GM12873 (cell line): Measurements from ENCODE around the gene SYT12.

Experiments used
- TF ChIP-seq, protein P1 (sequence below): IDR thresholded peaks from 2 replicates; pipeline ENCODE4 v1.5.1; 2012; ENCODE audit warnings: low read depth, mild to moderate bottlenecking, moderate library complexity, low read length, control low read depth; ENCODE audit not compliant: insufficient read depth; ENCODE audit errors: missing control alignments

Gene SYT12

DNA sequence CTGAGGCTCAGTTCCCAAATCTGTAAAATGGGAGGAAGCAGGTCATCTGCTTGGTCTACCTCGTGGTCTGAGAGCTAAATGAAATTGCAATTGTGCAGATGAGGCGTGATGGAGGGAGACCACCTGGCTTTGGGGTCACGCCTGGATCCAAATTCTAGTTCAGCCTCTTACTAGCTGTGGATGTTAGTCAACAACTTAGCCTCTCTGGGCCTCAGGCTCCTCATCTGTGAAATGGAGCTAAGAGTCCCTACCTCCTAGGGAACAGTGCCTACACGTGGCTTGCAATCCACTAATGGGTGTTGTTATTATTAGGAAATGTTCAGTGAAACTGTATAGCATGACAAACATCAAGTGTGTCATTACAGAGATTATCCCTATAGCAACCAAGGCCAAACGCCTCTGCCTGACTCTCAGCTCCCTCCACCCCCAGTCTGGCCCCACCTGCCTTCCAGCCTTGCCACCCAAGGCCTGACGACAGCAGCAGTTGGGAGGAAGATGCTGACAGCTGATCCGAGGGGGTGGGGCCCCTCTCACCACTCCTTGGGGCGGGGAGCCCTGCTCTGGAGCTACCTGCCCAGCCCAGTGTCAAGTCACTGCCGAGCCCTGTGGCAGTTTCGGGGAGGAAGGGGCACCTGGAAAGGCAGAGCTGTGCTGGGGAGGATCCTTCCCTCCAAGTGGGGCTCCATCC lies 32.0 kb downstream of the SYT12 start:
- TF ChIP-seq, protein P1, sequence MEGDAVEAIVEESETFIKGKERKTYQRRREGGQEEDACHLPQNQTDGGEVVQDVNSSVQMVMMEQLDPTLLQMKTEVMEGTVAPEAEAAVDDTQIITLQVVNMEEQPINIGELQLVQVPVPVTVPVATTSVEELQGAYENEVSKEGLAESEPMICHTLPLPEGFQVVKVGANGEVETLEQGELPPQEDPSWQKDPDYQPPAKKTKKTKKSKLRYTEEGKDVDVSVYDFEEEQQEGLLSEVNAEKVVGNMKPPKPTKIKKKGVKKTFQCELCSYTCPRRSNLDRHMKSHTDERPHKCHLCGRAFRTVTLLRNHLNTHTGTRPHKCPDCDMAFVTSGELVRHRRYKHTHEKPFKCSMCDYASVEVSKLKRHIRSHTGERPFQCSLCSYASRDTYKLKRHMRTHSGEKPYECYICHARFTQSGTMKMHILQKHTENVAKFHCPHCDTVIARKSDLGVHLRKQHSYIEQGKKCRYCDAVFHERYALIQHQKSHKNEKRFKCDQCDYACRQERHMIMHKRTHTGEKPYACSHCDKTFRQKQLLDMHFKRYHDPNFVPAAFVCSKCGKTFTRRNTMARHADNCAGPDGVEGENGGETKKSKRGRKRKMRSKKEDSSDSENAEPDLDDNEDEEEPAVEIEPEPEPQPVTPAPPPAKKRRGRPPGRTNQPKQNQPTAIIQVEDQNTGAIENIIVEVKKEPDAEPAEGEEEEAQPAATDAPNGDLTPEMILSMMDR: no peak

DNA sequence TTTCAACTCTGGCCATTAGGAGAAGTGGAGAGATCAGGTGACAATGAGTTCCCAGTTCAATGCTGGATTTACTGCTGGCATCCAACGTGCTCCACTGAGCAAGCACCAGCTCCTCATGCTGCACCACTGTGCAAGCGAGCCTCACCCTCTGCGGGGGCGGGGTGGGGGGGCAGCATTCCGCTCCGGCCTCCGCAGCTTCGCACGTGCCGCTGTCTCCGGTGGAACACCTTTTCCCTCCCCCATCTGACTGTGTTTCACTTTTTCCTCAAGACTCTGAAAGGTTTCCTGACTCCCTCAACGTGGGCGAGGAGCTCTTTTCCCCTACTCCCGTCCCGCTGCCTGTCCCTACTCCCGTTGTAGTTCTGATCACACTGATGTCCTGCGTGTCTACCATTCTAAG lies 32.9 kb downstream of the SYT12 start:
- TF ChIP-seq, protein P1: no peak

DNA sequence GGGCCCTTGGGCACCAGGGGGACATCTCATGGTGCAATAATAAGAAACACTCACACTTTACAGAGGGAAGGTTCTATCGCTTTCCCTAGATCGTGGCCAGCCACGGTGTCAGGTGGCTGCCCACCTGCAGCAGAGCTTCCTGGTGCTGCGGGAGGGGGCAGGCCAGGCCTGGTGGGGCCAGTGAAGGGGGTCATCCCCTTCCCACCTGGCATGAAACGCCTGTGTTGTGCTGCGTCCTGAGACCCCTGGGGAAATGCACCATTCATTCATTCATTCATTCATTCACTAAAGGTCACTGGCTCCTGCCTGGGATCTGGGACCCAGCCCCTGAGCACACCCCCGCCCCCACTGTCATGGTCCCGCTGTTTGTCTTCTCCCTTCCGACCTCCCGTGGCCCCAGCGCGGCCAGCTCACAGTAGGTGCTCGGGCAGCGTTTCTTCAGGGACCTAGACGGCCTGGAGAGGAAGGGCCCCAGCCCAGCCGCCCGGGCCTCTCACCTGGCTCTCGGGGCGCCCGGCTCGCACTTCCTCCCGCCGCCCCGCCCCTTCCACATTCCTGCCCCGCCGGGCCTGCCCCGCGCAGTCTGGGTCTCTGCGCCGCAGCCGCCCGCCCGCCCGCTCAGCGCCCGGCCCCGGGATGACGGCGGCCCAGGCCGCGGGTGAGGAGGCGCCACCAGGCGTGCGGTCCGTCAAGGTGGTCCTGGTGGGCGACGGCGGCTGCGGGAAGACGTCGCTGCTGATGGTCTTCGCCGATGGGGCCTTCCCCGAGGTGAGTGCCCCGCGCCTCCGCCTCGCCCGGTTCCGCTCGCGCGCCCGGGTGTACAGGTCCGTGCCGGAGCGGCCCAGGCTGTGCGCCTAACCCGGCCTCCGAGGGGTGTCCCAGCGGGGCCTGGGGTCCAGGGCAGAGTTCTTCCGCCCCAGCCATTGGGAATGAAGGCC lies 33.6 kb downstream of the SYT12 start, which contains the start of gene RHOD:
TSS of gene RHOD (plus strand) at position 581 of the 938 bp plus-strand sequence. CDS start at position 637, 56 bp downstream.
- TF ChIP-seq, protein P1: no peak

DNA sequence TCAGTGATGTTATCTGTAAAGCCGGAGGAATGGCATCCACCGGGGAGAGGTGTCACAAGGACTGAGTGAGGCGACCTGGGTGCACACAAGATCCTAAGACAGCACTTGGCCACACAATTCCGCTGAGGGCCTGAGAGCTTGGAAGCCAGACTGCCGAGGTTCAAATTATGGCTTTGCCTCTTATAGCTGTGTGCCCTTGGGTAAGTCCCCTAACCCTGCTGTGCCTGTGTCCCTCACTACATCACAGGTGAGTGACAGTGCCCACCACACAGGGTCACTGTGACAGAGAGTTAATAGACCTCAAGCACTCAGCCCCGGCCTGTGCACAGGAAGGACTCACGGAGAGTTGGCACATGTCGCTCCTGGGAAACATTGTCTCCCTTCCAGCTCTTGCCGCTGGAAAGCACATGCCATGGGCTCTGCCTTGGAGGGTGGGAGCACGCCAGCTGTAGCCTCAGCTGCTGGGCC lies 34.3 kb downstream of the SYT12 start:
- TF ChIP-seq, protein P1: no peak

DNA sequence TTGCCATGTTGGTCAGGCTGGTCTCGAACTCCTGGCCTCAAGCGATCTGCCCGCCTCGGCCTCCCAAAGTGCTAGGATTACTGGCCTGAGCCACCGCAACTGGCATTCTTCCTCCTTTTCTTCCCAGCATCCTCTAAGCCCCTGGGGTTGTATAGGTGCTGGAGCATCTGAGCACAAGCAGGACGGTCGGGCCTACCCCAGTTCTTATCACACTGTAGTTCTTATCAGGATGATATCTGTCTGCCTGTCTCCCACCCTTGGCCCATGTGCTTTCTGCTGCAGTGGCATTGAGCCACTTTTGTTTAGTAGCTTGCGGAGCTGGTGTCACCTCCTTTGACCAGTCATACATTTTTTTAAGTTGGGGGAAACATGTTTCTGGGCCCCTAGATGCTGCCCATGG lies 35.6 kb downstream of the SYT12 start:
- TF ChIP-seq, protein P1: no peak

DNA sequence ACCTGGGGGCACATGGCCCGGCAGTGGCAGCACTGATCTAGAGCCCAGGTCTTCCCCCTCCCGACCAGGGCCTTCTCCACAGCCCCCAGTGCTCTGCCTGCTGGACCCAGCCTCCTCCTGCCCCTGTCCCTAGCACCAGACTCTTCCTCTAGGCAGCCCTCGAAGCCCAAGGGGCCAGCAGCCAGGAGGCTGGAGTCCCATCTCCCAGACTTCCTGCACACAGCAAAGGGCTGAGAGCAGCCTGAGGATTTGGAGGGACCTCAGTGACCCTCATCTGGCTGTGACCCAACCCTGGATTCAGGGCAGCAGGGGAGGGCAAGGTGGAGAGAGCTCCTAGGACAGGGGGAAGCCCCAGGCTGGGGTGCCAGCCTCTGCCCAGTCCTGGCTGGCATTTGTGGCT lies 36.7 kb downstream of the SYT12 start:
- TF ChIP-seq, protein P1: no peak

DNA sequence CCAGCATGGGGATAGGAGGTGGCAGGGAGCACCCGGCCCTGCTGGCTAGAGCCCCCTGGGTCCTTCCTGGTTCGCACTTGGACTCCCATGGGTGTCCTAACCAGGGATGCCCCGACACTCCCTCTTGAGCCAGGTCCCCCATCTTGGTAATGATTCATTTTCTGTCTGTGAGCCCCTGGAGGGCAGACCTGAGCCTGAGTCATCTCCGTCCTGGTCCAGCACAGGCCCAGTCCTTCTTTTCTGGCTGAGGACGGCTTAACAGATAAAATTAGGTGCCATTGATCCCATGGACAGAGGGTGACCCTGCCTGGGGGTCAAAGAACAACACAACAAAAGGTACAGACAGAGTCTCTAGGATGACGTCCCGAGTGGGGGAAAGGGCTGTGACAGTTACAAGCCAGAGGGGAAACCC lies 37.2 kb downstream of the SYT12 start:
- TF ChIP-seq, protein P1: no peak
